Right lobe of liver (tissue), 6 donors: ENCODE data around the gene ETFB. TPM values are rescaled to one million over a fixed set of nuclear protein-coding genes. Genes with fewer than 3 reads are reported as not detected.

ENCODE experiments used
- ATAC-seq, 4 donors: fragments of 200-7000 bp; cut with Tn5 transposase; one replicate each; pipeline ENCODE4 v1.9.1; 2020; ENCODE audit warnings: mild to moderate bottlenecking in 4 of 4, moderate library complexity in 4 of 4
- DNase-seq, 3 donors: peaks; one replicate each; pipeline ENCODE4 v3.0.0-alpha.2; 2020
- H3K27ac ChIP-seq, 3 donors: fragments of 200-600 bp; one replicate each; pipeline ENCODE4 v1.8.0; 2022
- H3K27me3 ChIP-seq, 2 donors: fragments of 200-600 bp; one replicate each; pipeline ENCODE4 v1.8.0; 2022
- H3K36me3 ChIP-seq, 4 donors: fragments of 200-600 bp; sonication (generic) in 1 of 4; one replicate each; pipeline versions ENCODE4 v1.5.1 to v1.8.0; 2017 to 2022; ENCODE audit warnings: control low read depth in 1 of 4
- H3K4me1 ChIP-seq, 4 donors: fragments of 200-600 bp; sonication (generic) in 1 of 4; one replicate each; pipeline versions ENCODE4 v1.5.1 to v1.8.0; 2017 to 2022; ENCODE audit warnings: control low read depth in 1 of 4
- H3K4me3 ChIP-seq, 3 donors: fragments of 200-600 bp; one replicate each; pipeline ENCODE4 v1.8.0; 2022
- H3K9me3 ChIP-seq, 4 donors: fragments of 200-600 bp; sonication (generic) in 1 of 4; one replicate each; pipeline versions ENCODE4 v1.5.1 to v1.8.0; 2017 to 2022; ENCODE audit warnings: control low read depth in 1 of 4
- POLR2A ChIP-seq: fragments of 450-650 bp; IDR thresholded peaks from one replicate; pipeline ENCODE4 v1.6.1; 2017; ENCODE audit warnings: antibody characterized with exemption, mild to moderate bottlenecking
- WGBS: methylation state at CpG from one replicate; pipeline ENCODE4 v1.1.6; 2018; ENCODE audit warnings: low coverage, low lambda C conversion rate; ENCODE audit not compliant: insufficient coverage; ENCODE audit errors: missing lambda C conversion rate; 5-methylcytosine and 5-hydroxymethylcytosine counted together
- intact Hi-C, 2 donors: fragments of 100-400 bp; cut with DNase I; formaldehyde crosslinking; loops; one replicate each; pipeline versions ENCODE4 v1.11.2 to v1.14.1; 2022
- long read RNA-seq: library from polyadenylated mRNA; unstranded; transcript quantifications from one replicate; pipeline ENCODE4 v2.0.0, GENCODE V29; 2019
- total RNA-seq, 6 experiments: library from RNA; depleted of rRNA in 2 of 6; stranded (reverse); fragments of >200 nt in 2 of 6; fragmentation: NEBNext Ultra II Directional in 3 of 6; extraction: Animal tissue kit (Norgen Biotek cat#: 25700) in 3 of 6; gene quantifications; one replicate each; pipeline versions ENCODE4 v1.1.0 to v1.2.4, GENCODE V29; 2016 to 2023
- TF ChIP-seq, protein P1 (sequence below), 4 donors: fragments of 200-600 bp in 3 of 4; fragments of 450-650 bp in 1 of 4; IDR thresholded peaks; one replicate each; pipeline versions ENCODE4 v1.5.1 to v1.8.0; 2016 to 2022; ENCODE audit warnings: antibody characterized with exemption in 4 of 4, mild to moderate bottlenecking in 2 of 4
- donor health status: DM: no; HTN: yes; CAD: no.
- donor health status: DM: no; HTN: no; CAD: no.
- donor health status: DM: no; HTN: no; CAD: no.
- donor health status: DM: no; HTN: yes; CAD: no.
- donor health status: DM: no; HTN: yes; CAD: no.

ETFB gene
- total RNA-seq = 100 to 1,000 TPM; 210 to 439 (median 345) TPM
- long read RNA-seq, transcript ETFB-201 (6 exons, 900 nt) = major isoform, 270 of 285 reads
- long read RNA-seq, transcript ETFB-202 (5 exons, 3,551 nt) = minor isoform, 6 of 285 reads
- long read RNA-seq, partial matches to known transcripts = 3 of 285 reads
- long read RNA-seq, other reads (novel, unspliced or antisense) = 6 of 285 reads

DNA sequence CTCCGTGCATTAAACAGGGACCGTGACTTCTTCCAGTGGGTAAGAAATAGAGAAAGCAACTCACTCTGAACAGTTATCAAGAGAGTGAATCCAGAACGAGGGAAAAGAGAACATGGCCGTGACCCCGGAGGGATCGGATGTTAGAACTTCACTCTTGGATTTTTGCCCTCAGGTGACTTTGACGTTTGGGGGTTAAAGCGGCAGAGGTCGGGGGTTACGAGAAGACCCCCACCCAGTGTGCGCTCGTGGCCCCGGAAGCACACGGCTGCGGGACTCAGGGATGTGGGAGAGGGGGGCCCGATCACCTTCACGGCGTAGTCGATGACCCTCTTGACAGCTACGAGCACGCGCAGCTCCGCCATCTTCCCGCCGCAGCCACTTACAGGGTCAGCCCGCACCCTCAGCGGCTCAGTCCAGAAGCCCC is at the start of gene ETFB:
Gene ETFB, minus strand, starts transcription at position 424 of the 424 bp plus-strand sequence. Its CDS starts 62 bp downstream, at position 362.
- intact Hi-C loops = no loop called here
- H3K27me3 ChIP-seq = no peaks in the 10 kb centered on the region
- DNase-seq = no peak

DNA sequence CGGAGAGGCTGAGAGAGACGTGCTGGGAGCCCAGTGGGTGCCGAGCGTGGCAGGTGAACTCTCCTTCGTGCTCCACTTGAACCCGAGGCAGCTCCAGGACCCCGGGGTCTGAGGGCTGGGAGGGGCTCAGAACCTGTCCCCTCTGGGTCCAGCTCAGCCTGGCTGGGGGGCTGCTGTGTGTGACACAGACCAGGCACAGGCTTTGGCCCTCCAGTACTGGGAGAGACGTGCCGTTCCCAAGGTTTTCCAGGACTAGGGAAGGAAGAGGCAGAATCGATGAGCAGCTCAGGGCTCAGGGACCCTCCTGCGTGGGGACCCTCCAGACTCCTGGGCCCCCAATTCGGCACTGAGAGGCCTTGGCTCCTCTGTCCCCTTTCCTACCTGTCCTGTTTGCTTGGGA is 49.0 kb upstream of the ETFB start:
- DNase-seq (no peak), ATAC-seq (no peak)
- Histone ChIP-seq H3K27ac (no peak overlapping the region), H3K9me3 (no peaks in the 10 kb centered on the region), H3K4me3 (no peak overlapping the region), H3K27me3 (no peaks in the 10 kb centered on the region), H3K36me3 (no peaks in the 10 kb centered on the region), H3K4me1 (no peaks in the 10 kb centered on the region)
- WGBS = 57% methylated on average over 4 of the region's 12 CpGs
- no peak for TF ChIP-seq POLR2A
- TF ChIP-seq, protein P1, sequence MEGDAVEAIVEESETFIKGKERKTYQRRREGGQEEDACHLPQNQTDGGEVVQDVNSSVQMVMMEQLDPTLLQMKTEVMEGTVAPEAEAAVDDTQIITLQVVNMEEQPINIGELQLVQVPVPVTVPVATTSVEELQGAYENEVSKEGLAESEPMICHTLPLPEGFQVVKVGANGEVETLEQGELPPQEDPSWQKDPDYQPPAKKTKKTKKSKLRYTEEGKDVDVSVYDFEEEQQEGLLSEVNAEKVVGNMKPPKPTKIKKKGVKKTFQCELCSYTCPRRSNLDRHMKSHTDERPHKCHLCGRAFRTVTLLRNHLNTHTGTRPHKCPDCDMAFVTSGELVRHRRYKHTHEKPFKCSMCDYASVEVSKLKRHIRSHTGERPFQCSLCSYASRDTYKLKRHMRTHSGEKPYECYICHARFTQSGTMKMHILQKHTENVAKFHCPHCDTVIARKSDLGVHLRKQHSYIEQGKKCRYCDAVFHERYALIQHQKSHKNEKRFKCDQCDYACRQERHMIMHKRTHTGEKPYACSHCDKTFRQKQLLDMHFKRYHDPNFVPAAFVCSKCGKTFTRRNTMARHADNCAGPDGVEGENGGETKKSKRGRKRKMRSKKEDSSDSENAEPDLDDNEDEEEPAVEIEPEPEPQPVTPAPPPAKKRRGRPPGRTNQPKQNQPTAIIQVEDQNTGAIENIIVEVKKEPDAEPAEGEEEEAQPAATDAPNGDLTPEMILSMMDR (IDR thresholded peaks at IDR 0.05) = no peak
- intact Hi-C loops = loop anchor here in 1 of 2 donors (10.0 kb wide), 1 partner anchor 90 kb away; no protein-coding TSS in a partner anchor

More for the DNA sequence above, at the start of gene ETFB:
- Histone ChIP-seq H3K27ac (peak within 1 kb of the TSS; percentile 94 to 96 (median 95)), H3K4me1 (peaks cover 0 to 42% (median 7%) of the 10 kb centered on the region in 4 donors), H3K4me3 (peak within 1 kb of the TSS; percentile 83 to 92 (median 92)), H3K36me3 (no peaks in the 10 kb centered on the region), H3K9me3 (no peaks in the 10 kb centered on the region)
- TF ChIP-seq POLR2A = peak; percentile 63
- TF ChIP-seq, protein P1 (IDR thresholded peaks at IDR 0.05) = no peak
- WGBS = 0% methylated on average over 20 of the region's 27 CpGs
- ATAC-seq = no peak

DNA sequence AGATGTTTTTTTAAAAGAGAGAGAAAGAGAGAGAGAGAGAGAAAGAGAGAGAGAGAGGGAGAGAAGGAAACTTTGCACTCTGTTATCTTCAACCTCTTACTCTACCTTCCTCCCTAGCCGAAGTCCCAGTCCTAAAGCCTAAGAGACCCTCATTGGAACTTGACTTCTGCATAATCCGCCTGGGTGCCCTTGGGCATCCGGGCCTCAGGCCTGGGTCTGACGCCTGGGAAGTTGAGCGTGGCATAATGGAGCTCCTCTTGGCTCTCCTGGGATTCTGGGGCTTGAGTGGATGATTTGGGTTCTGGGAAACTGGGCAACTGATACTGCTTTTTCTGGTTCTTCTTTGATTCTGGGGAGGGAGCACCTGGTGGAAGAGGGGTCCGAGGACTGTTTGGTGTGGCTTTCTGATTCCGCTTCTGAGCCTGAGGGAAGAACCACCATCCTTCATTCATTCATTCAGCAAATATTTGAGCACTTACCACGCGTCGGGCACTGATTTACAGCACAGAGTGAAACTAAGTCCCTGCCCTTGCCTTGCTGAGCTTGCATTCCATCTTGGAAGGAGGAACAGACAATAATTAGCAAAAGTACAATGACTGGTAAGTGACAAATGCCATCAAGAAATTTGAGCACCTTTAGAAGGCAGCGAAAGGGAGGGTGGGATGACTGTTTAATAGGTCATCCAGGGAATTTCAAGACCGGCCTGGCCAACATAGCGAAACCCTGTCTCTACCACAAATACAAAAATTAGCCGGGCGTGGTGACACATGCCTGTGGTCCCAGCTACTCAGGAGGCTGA is 45.0 kb upstream of the ETFB start:
- ATAC-seq = no peak
- Histone ChIP-seq H3K9me3 (no peaks in the 10 kb centered on the region), H3K27me3 (no peaks in the 10 kb centered on the region), H3K36me3 (no peaks in the 10 kb centered on the region), H3K4me3 (no peak overlapping the region), H3K27ac (no peak overlapping the region), H3K4me1 (no peaks in the 10 kb centered on the region)
- intact Hi-C loops = loop anchor here in 1 of 2 donors (10.0 kb wide), 1 partner anchor 86 kb away; no protein-coding TSS in a partner anchor
- 84% methylated on average over 11 of the region's 15 CpGs for WGBS
- TF ChIP-seq, protein P1 (IDR thresholded peaks at IDR 0.05) = no peak
- no peak for TF ChIP-seq POLR2A
- no peak for DNase-seq

DNA sequence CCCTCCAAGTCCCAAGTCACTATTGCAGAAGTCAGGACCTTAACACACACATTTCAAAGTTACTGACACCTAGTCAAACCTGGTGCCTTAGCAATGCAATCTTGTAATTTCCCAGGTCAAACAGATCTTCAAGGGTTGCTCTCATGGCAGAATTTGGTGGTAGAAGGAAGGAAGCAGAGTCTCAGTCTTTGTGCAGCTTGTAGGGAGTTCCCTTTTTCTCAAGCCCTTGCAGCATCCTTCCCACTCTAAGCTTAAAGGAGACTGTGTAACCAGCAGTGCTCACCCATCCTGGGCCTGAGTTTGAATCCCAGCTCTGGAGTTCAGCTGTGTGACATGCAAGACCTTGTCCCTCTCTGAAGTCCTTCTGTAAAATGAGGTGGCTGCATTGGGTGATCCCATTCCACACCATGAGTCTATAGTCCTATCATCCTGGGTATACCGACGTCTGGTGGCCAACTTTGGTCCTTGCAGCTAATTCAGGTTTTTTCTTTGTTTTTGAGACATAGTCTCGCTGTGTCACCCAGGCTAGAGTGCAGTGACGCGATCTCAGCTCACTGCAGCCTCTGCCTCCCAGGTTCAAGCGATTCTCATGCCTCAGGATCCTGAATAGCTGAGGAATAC is 41.4 kb upstream of the ETFB start:
- H3K4me3 ChIP-seq = no peak overlapping the region
- TF ChIP-seq POLR2A = no peak
- TF ChIP-seq, protein P1 (IDR thresholded peaks at IDR 0.05) = peak; percentile 51 to 66 (median 56)
- H3K27me3 ChIP-seq = no peaks in the 10 kb centered on the region
- WGBS = 9% methylated on average over 6 of the region's 6 CpGs
- intact Hi-C loops = loop anchor here in 1 of 2 donors (5.0 kb wide), 1 partner anchor 70 kb away; no protein-coding TSS in a partner anchor
- H3K36me3 ChIP-seq = no peaks in the 10 kb centered on the region
- H3K9me3 ChIP-seq = no peaks in the 10 kb centered on the region
- H3K27ac ChIP-seq = no peak overlapping the region
- ATAC-seq (peak; percentile 80 to 93 (median 86)), DNase-seq (no peak)
- no peaks in the 10 kb centered on the region for H3K4me1 ChIP-seq
